Measurements from ENCODE around the gene THAP7.

DNA sequence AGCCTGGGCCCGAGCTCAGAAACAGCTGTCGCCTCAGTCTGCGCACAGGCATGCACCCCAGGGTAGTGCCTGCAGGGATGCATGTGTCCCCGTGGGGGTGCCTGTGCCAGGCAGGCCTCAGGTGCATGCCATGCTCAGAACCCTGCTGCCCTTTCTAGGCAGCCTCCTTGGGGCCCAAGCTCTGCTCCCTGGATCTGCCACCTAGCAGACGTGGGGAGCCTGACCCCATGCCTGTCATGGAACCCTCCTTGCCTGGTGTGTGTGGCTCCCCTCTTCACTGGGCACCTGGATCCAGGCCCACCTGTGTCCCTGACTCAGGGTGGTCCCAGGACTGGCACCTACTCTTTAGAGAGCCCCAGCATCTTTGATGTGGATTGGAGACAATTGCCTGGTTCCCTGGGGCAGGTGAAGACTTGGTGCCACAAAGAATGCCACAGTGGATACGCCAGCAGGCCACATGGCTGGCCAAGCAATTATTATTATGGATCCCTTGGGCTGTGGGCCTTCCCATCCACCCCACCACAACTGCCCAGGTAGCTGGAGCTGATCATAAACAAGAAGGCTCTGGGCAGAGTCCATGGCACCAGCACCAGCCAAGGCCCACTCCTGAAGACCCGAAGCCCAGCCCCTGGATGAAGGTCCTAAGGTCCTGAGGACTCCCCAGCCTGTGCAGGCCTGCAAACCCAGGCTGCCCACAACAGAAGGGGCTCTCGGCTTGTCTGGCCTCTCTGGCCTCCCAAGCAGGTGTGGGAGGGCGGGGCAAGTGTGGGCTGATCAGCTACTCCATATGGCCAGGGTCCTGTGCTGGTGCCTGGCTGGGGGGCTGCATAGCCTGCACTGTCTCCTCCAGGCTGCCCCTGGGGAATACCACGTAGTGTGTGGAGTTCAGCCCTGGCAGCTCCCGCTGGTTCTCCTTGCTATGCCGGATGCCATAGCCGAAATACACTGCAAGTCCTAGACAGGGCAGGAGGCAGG, 26.6 kb upstream of the THAP7 start:
- TF ChIP-seq CTCF (optimal IDR thresholded peaks at IDR 0.05 in 1 of 3, IDR thresholded peaks at IDR 0.05 in 1 of 3, conservative IDR thresholded peaks at IDR 0.05 in 1 of 3; ENCODE audit: extremely low read depth in 1 of 3, insufficient read depth in 2 of 3, low read length in 3 of 3) (no peak), EZH2 (IDR thresholded peaks at IDR 0.05; ENCODE audit: low read length) (no peak)
